ENCODE measurements around the gene GIMAP5.

Gene GIMAP5

DNA sequence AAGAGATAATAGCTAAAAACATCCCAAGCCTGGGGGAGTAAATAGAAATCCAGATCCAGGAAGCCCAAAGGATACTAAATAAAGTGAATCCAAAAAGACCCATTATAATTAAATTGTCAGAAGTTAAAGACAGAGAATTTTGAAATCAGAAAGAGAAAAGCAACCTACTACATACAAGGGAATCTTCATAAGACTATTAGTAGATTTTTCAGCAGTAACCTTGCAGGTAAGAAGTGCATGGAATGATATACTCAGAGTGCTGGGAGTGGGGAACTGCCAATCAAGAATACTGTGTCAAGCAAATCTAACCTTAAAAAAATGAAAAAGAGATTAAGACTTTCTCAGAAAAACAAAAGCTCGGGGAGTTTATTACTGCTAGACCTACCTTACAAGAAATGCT is 34.0 kb upstream of the GIMAP5 start:
- H3F3A ChIP-seq (ENCODE audit: control insufficient read depth, insufficient read depth) = no peaks in the 10 kb centered on the region
- no peaks in the 10 kb centered on the region for H3K36me3 ChIP-seq (ENCODE audit: control insufficient read depth, low read length)
- H4K20me1 ChIP-seq (ENCODE audit: control insufficient read depth, insufficient read depth, low read depth, low read length) = no peaks in the 10 kb centered on the region
- H3K27ac ChIP-seq (ENCODE audit: low read depth, low read length) = no peak overlapping the region
- no peak overlapping the region for H3K4me2 ChIP-seq (ENCODE audit: low read length)
- H3K9me3 ChIP-seq (ENCODE audit: control insufficient read depth, insufficient read depth, low read length) = no peaks in the 10 kb centered on the region
- TF ChIP-seq, protein P1, sequence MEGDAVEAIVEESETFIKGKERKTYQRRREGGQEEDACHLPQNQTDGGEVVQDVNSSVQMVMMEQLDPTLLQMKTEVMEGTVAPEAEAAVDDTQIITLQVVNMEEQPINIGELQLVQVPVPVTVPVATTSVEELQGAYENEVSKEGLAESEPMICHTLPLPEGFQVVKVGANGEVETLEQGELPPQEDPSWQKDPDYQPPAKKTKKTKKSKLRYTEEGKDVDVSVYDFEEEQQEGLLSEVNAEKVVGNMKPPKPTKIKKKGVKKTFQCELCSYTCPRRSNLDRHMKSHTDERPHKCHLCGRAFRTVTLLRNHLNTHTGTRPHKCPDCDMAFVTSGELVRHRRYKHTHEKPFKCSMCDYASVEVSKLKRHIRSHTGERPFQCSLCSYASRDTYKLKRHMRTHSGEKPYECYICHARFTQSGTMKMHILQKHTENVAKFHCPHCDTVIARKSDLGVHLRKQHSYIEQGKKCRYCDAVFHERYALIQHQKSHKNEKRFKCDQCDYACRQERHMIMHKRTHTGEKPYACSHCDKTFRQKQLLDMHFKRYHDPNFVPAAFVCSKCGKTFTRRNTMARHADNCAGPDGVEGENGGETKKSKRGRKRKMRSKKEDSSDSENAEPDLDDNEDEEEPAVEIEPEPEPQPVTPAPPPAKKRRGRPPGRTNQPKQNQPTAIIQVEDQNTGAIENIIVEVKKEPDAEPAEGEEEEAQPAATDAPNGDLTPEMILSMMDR (IDR thresholded peaks at IDR 0.05; ENCODE audit: low read depth, low read length, poor library complexity, severe bottlenecking) = no peak
- TF ChIP-seq EZH2phosphoT487 (IDR thresholded peaks at IDR 0.05; ENCODE audit: borderline replicate concordance, low read length) = no peak
- peaks cover 2% of the 10 kb centered on the region; the same call in 1 of the 2 replicates for H3K9me2 ChIP-seq (replicated peaks; ENCODE audit: control insufficient read depth, low read length)
- H3K27me3 ChIP-seq (ENCODE audit: control insufficient read depth, low read length) = no peaks in the 10 kb centered on the region
- no peaks in the 10 kb centered on the region for H3K79me2 ChIP-seq (ENCODE audit: control insufficient read depth, low read length)
- H3K4me1 ChIP-seq (ENCODE audit: control insufficient read depth, low read length) = no peaks in the 10 kb centered on the region
- H3K4me3 ChIP-seq (ENCODE audit: low read length) = no peak overlapping the region

DNA sequence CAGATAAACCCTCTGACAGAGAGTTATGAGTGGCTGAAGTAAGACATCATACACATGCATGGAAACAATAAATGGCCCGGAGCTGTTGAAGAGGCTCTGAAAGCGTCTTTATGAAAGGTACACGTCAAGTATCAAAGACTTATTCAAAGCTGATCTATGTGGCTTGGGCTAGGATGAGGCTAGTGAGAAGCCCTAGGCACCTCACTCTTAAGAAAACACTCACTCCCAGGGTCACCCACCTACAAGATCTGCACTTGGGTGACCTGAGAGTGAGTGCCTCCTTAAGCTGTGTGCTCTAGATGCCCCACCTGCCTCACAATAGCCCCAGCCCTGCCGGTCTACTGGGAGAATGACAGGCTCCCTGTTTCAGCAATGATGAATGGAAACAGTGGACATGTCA is 21.9 kb upstream of the GIMAP5 start:
- H3K4me1 ChIP-seq (ENCODE audit: control insufficient read depth, low read length) = no peaks in the 10 kb centered on the region

DNA sequence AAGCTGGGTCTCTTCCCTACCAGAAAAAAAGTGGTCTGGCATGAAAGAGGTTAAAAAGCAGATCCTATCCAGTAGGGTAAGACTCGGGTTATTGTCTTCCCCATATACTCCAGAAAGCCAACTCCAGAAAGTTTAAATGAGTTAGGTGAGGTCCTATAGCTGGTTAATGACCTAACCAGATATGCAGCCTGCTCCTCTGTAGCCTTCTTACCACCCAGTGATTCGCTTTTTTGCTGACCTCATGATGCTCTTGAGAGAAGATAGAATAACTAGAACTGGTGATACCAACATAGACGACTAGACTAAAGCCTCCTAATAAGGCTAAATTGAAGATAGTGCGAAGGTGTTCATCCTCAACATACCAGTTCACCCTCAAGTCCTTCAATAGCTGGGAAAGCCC is 21.5 kb upstream of the GIMAP5 start:
- no peak overlapping the region for H3K4me3 ChIP-seq (ENCODE audit: low read length)
- H3K79me2 ChIP-seq (ENCODE audit: control insufficient read depth, low read length) = no peaks in the 10 kb centered on the region
- no peak overlapping the region for H3K27ac ChIP-seq (ENCODE audit: low read depth, low read length)
- no peaks in the 10 kb centered on the region for H3F3A ChIP-seq (ENCODE audit: control insufficient read depth, insufficient read depth)
- H3K27me3 ChIP-seq (ENCODE audit: control insufficient read depth, low read length) = peaks cover 7% of the 10 kb centered on the region; the same call in 1 of the 2 replicates
- H3K36me3 ChIP-seq (ENCODE audit: control insufficient read depth, low read length) = no peaks in the 10 kb centered on the region
- TF ChIP-seq EZH2phosphoT487 (IDR thresholded peaks at IDR 0.05; ENCODE audit: borderline replicate concordance, low read length) = no peak
- TF ChIP-seq, protein P1 (IDR thresholded peaks at IDR 0.05; ENCODE audit: low read depth, low read length, poor library complexity, severe bottlenecking) = no peak
- H3K4me1 ChIP-seq (ENCODE audit: control insufficient read depth, low read length) = no peaks in the 10 kb centered on the region
- H4K20me1 ChIP-seq (ENCODE audit: control insufficient read depth, insufficient read depth, low read depth, low read length) = no peaks in the 10 kb centered on the region
- no peaks in the 10 kb centered on the region for H3K9me2 ChIP-seq (replicated peaks; ENCODE audit: control insufficient read depth, low read length)
- no peaks in the 10 kb centered on the region for H3K9me3 ChIP-seq (ENCODE audit: control insufficient read depth, insufficient read depth, low read length)
- no peak overlapping the region for H3K4me2 ChIP-seq (ENCODE audit: low read length)

More for the DNA sequence above, 21.9 kb upstream of the GIMAP5 start:
- Histone ChIP-seq H3K27me3 (ENCODE audit: control insufficient read depth, low read length) (peaks cover 7% of the 10 kb centered on the region; the same call in 1 of the 2 replicates), H3K4me3 (ENCODE audit: low read length) (no peak overlapping the region), H3K79me2 (ENCODE audit: control insufficient read depth, low read length) (no peaks in the 10 kb centered on the region), H3K9me3 (ENCODE audit: control insufficient read depth, insufficient read depth, low read length) (no peaks in the 10 kb centered on the region), H3F3A (ENCODE audit: control insufficient read depth, insufficient read depth) (no peaks in the 10 kb centered on the region), H3K36me3 (ENCODE audit: control insufficient read depth, low read length) (no peaks in the 10 kb centered on the region), H4K20me1 (ENCODE audit: control insufficient read depth, insufficient read depth, low read depth, low read length) (no peaks in the 10 kb centered on the region), H3K27ac (ENCODE audit: low read depth, low read length) (no peak overlapping the region), H3K4me2 (ENCODE audit: low read length) (no peak overlapping the region), H3K9me2 (replicated peaks; ENCODE audit: control insufficient read depth, low read length) (no peaks in the 10 kb centered on the region)
- no peak for TF ChIP-seq EZH2phosphoT487 (IDR thresholded peaks at IDR 0.05; ENCODE audit: borderline replicate concordance, low read length)
- TF ChIP-seq, protein P1 (IDR thresholded peaks at IDR 0.05; ENCODE audit: low read depth, low read length, poor library complexity, severe bottlenecking) = no peak
